Aortic smooth muscle cell (primary cell): ENCODE results near the gene MTFR1L. TPM values are rescaled to one million over a fixed set of nuclear protein-coding genes. Genes with fewer than 3 reads are reported as not detected.

ENCODE experiments used
- total RNA-seq: library from RNA; depleted of rRNA; stranded (reverse); fragments of >200 nt; gene quantifications from 2 replicates; pipeline ENCODE4 v1.2.3, GENCODE V29; 2014

The MTFR1L gene
- 31.3 and 33.9 TPM in 2 replicates for total RNA-seq

DNA sequence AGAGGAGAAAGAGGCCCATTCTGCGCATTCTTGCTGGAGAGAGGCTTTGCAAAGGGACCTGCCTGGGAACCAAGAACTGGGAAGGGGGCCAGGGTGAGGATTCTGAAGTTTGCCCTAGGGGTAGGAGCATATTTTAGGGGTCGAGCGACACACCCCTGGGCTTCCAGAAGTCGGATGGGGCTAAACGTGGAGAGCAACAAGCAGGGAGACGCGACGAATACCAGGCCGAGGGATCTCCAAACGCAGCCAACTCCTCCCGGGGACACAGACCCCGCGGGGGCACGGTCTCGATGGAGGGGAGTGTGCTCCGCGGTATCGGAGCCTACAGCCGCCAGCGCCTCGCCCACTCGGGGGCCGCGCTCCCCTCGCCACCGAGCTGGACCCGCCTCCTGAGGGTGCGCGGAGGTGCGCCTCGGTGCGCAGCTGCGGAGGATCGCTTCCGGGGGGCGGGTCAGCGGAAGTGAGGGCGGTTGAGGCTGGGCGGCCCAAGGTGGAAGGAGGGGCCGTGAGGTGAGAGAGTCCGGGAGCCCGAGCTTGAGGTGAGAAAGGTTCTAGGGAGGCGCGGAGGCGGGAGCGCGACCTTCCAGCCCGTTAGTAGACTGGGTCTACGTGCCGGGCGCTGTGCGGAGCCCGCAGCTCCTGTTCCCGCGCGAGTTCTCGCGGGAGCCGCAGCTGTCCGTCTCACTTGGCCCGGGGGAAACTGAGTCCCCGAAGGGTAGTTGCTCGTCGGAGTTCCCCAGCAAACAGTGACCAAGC is at the start of gene MTFR1L:
Gene MTFR1L, plus strand, starts transcription at position 464 of the 756 bp plus-strand sequence. CDS start 3,151 bp downstream, outside the sequence.

GRCh38 chr1:25799935-25800702 is 19.6 kb upstream of the MTFR1L start, which contains the start of gene SELENON:
Gene SELENON (plus strand): TSS chr1:25800193. CDS start chr1:25800231, 38 bp downstream.

GRCh38 chr1:25858906-25859789 is 39.4 kb downstream of the MTFR1L start, which contains the start of gene AUNIP:
Gene AUNIP (minus strand): TSS chr1:25859457. CDS start chr1:25859357, 100 bp downstream.

GRCh38 chr1:25875154-25875855 is 55.6 kb downstream of the MTFR1L start, which contains the start of gene PAQR7:
Gene PAQR7 (minus strand): TSS chr1:25875708. CDS start chr1:25863839, 11,869 bp downstream.

Other genes starting within 250 kb of the MTFR1L start
- gene MAN1C1, start 203.2 kb upstream of the MTFR1L start, total RNA-seq = 6.1 and 8.9 TPM in 2 replicates
- 13.2 and 24.1 TPM in 2 replicates for gene SELENON, start 19.8 kb upstream of the MTFR1L start, total RNA-seq
- 1.7 and 3.6 TPM in 2 replicates for gene AUNIP, start 39.5 kb downstream of the MTFR1L start, total RNA-seq
- gene PAQR7, start 55.8 kb downstream of the MTFR1L start, total RNA-seq = 5.7 and 8.2 TPM in 2 replicates
- gene STMN1, start 86.5 kb downstream of the MTFR1L start, total RNA-seq = 141 and 144 TPM in 2 replicates
- 8.5 and 8.6 TPM in 2 replicates for gene PAFAH2, start 178.1 kb downstream of the MTFR1L start, total RNA-seq
- gene EXTL1, start 201.8 kb downstream of the MTFR1L start, total RNA-seq = 0.06 and 0.13 TPM in 2 replicates
- not detected in 2 replicates for gene SLC30A2, start 226.2 kb downstream of the MTFR1L start, total RNA-seq
- gene TRIM63, start 247.7 kb downstream of the MTFR1L start, total RNA-seq = under 0.01 TPM in 1 of 2 replicates, not detected in the other